Adrenal gland (tissue), 12 donors: ENCODE measurements around the gene GFER. TPM values are rescaled to one million over a fixed set of nuclear protein-coding genes. Genes with fewer than 3 reads are reported as not detected.

Experiments used
- DNase-seq, 7 donors: peaks; one replicate each; pipeline ENCODE4 v3.0.0-alpha.2; 2019 to 2020
- H3K27ac ChIP-seq, 5 donors: fragments of 200-600 bp; sonication (generic) in 4 of 5; 1 replicate in 3 of 5; 2 replicates in 2 of 5; pipeline versions ENCODE4 v1.5.1 to v1.8.0; 2016 to 2020; ENCODE audit warnings: mild to moderate bottlenecking in 1 of 5
- H3K27me3 ChIP-seq: fragments of 200-600 bp; 2 replicates; pipeline ENCODE4 v1.8.0; 2021
- H3K36me3 ChIP-seq, 2 donors: fragments of 200-600 bp; replicated peaks in 1 of 2; 1 replicate in 1 of 2; 2 replicates in 1 of 2; pipeline versions ENCODE4 v1.5.1 to v1.8.0; 2018 to 2022
- H3K4me1 ChIP-seq, 2 donors: fragments of 200-600 bp; replicated peaks in 1 of 2; 1 replicate in 1 of 2; 2 replicates in 1 of 2; pipeline versions ENCODE4 v1.5.1 to v1.8.0; 2018 to 2021
- H3K4me3 ChIP-seq, 4 donors: fragments of 200-600 bp; sonication (generic) in 3 of 4; one replicate each; pipeline ENCODE4 v1.5.1; 2016 to 2018
- H3K9me3 ChIP-seq, 3 donors: fragments of 200-600 bp; sonication (generic) in 1 of 3; replicated peaks in 1 of 3; 1 replicate in 2 of 3; 2 replicates in 1 of 3; pipeline versions ENCODE4 v1.5.1 to v1.8.0; 2016 to 2021
- CTCF ChIP-seq, 6 experiments: fragments of 450-650 bp in 4 of 6; fragments of 200-600 bp in 2 of 6; sonication (generic) in 1 of 6; IDR thresholded peaks; 1 replicate in 5 of 6; 2 replicates in 1 of 6; pipeline versions ENCODE4 v1.5.1 to v1.8.0; 2016 to 2021; ENCODE audit warnings: antibody characterized with exemption in 6 of 6, mild to moderate bottlenecking in 2 of 6, moderate library complexity in 1 of 6
- POLR2A ChIP-seq, 2 donors: fragments of 450-650 bp; IDR thresholded peaks; one replicate each; pipeline ENCODE4 v1.6.1; 2017; ENCODE audit warnings: antibody characterized with exemption in 2 of 2, mild to moderate bottlenecking in 2 of 2, moderate library complexity in 1 of 2
- WGBS, 4 donors: extraction: QIAGEN DNeasy Blood & Tissue Kit in 2 of 4; methylation state at CpG; one replicate each; pipeline versions ENCODE4 v1.1.5 to v1.1.7; 2013 to 2017; 5-methylcytosine and 5-hydroxymethylcytosine counted together
- intact Hi-C, 2 donors: fragments of 100-400 bp; cut with DNase I; formaldehyde crosslinking; loops; one replicate each; pipeline versions ENCODE4 v1.14.1 to v1.15.0; 2022 to 2023
- polyA plus RNA-seq, 3 donors: library from polyadenylated mRNA; stranded (reverse); fragments of 200-250 nt in 2 of 3; fragments of 350-450 nt in 1 of 3; fragmentation: Illumina TruSeq in 1 of 3; extraction: RNeasy Lipid Tissue Mini Kit (QIAGEN cat#74804) in 1 of 3; gene quantifications; one replicate each; pipeline ENCODE4 v1.2.3, GENCODE V29; 2013 to 2014
- total RNA-seq, 9 donors: library from RNA; depleted of rRNA in 4 of 9; stranded (reverse); fragments of >200 nt in 4 of 9; fragments of 120-200 nt in 1 of 9; fragmentation: NEBNext Ultra II Directional in 1 of 9; extraction: Animal tissue kit (Norgen Biotek cat#: 25700) in 1 of 9; gene quantifications; one replicate each; pipeline versions ENCODE4 v1.1.0 to v1.2.4, GENCODE V29; 2013 to 2023
- donor health status: healthy with polysubstance abuse.
- donor health status: Bipolar disorder and iron deficiency.
- donor health status: DM: yes; HTN: yes; CAD: no.
- donor health status: DM: no; HTN: no; CAD: no.
- donor health status: DM: no; HTN: no; CAD: no.
- donor health status: DM: yes; HTN: yes; CAD: no.

Gene GFER
- total and polyA plus RNA-seq, 12 donors = 16.4 to 60.8 (median 27.8) TPM

GRCh38 chr16:1972490-1972877 is 11.5 kb upstream of the GFER start:
- H3K36me3 ChIP-seq = peaks cover 0 to 35% of the 10 kb centered on the region in 2 donors
- DNase-seq = peak in 1 of 7 donors; percentile 27
- no peaks in the 10 kb centered on the region for H3K9me3 ChIP-seq
- H3K4me1 ChIP-seq = peaks cover 7 to 21% of the 10 kb centered on the region in 2 donors
- peak overlapping the region; percentile 74 to 100 (median 93) for H3K4me3 ChIP-seq
- no peak for TF ChIP-seq CTCF (IDR thresholded peaks at IDR 0.05)
- WGBS, 4 donors = 2 to 17% (median 3%) methylated on average over 5 to 22 of the region's 22 CpGs
- peak overlapping the region in 1 of 5 donors; percentile 79 for H3K27ac ChIP-seq
- H3K27me3 ChIP-seq = no peaks in the 10 kb centered on the region
- intact Hi-C loops = no loop called here

GRCh38 chr16:1973461-1974156 is 10.4 kb upstream of the GFER start:
- Histone ChIP-seq H3K36me3 (peaks cover 0 to 46% of the 10 kb centered on the region in 2 donors), H3K27ac (no peak overlapping the region), H3K9me3 (no peaks in the 10 kb centered on the region), H3K4me3 (no peak overlapping the region), H3K27me3 (no peaks in the 10 kb centered on the region), H3K4me1 (peaks cover 7 to 21% of the 10 kb centered on the region in 2 donors)
- TF ChIP-seq POLR2A (IDR thresholded peaks at IDR 0.05) = no peak
- DNase-seq = no peak
- WGBS, 4 donors = 84 to 94% (median 89%) methylated on average over 12 to 16 of the region's 16 CpGs
- intact Hi-C loops = no loop called here

- Histone ChIP-seq H3K4me1 (peaks cover 7 to 21% of the 10 kb centered on the region in 2 donors), H3K36me3 (peaks cover 0 to 47% of the 10 kb centered on the region in 2 donors), H3K27ac (no peak overlapping the region), H3K4me3 (no peak overlapping the region), H3K9me3 (no peaks in the 10 kb centered on the region), H3K27me3 (peaks cover 8% of the 10 kb centered on the region)
- WGBS, 4 donors = 89 to 94% (median 93%) methylated on average over 24 to 42 of the region's 42 CpGs
- no peak for TF ChIP-seq POLR2A (IDR thresholded peaks at IDR 0.05)
- TF ChIP-seq CTCF (IDR thresholded peaks at IDR 0.05) = no peak
- intact Hi-C loops = no loop called here
- DNase-seq = no peak
Measured at GRCh38 chr16:1974157-1975070, 9.6 kb upstream of the GFER start.

GRCh38 chr16:1975432-1976215 is 8.4 kb upstream of the GFER start:
- Histone ChIP-seq H3K27me3 (peaks cover 20% of the 10 kb centered on the region), H3K4me1 (peaks cover 7 to 20% of the 10 kb centered on the region in 2 donors), H3K9me3 (no peaks in the 10 kb centered on the region), H3K4me3 (no peak overlapping the region), H3K36me3 (peaks cover 0 to 47% of the 10 kb centered on the region in 2 donors), H3K27ac (no peak overlapping the region)
- no peak for TF ChIP-seq POLR2A (IDR thresholded peaks at IDR 0.05)
- no peak for TF ChIP-seq CTCF (IDR thresholded peaks at IDR 0.05)
- DNase-seq = no peak
- 91 to 95% (median 91%) methylated on average over 22 to 33 of the region's 33 CpGs for WGBS, 4 donors
- intact Hi-C loops = no loop called here
